Activated CD4-positive, CD25-positive, alpha-beta regulatory T cell treated with anti-CD3 and anti-CD28 coated beads, Interleukin-2, amount 50 U/mL, for 16 hours (primary cell): Measurements from ENCODE around the gene CNOT6.

Source experiments
- DNase-seq: peaks from one replicate; pipeline ENCODE4 v3.0.0-alpha.2; 2020; ENCODE audit warnings: low read depth, low spot score

The CNOT6 gene

DNA sequence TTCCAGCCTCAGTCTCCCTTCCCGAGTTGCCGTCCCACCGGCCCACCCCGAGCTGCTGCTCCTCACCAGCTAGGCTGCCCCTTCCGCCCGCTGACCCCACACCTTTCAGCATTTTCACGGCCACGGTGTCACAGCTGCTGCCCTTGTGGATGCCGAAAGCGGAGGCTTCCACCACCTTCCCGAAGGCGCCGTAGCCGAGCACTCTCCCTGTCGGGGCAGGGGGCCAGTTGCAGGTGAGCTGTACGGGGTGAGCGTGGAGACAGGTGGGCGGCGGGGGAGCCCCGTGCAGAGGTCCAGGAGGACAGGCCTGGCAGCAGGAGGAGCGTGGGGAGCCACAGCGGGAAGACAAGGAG is 125.4 kb downstream of the CNOT6 start:
- no peak for DNase-seq

GRCh38 chr5:180620014-180620413 is 125.8 kb downstream of the CNOT6 start:
- DNase-seq = no peak

DNA sequence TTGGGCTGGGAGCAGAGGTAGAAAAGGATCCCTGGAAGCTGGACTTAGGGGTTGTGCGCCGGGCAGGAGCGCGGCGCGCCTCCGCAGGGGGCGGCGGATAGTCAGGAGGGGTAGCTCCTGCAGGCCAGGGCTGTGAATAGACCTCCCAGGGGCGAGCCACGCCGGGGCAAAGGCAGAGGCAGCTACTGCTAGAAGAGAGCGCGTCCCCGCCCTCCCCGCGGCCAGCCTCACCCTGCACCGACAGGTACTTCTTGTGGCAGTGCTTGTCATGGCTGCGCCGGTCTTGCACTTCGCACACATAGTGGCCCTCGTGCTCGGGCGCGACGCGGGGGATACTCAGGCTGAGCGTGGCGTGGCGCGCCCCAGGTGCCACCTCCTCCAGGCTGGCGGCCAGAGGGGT is 127.1 kb downstream of the CNOT6 start:
- DNase-seq = no peak

DNA sequence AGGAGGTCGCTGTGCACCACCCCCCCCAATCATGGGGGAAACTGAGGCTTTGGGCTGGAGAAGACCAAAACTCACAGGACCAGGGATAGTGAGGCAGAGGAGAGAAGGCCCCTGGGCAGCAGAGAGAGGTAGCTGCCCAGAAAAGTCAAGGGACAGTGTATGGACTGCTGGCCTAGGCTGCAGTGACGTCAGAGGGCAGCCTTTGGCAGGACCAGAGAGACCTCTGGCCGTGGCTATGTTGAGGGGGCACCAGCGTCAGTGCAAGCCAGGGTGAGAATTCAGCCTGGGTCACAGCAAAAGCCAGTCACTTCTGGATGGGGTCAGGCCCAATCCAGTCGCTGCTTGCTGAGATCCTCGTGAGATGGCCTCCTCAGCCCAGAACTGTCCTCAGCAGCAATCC is 128.7 kb downstream of the CNOT6 start:
- DNase-seq = no peak

- no peak for DNase-seq
Observed at GRCh38 chr5:180623411-180623834, 129.2 kb downstream of the CNOT6 start.

DNA sequence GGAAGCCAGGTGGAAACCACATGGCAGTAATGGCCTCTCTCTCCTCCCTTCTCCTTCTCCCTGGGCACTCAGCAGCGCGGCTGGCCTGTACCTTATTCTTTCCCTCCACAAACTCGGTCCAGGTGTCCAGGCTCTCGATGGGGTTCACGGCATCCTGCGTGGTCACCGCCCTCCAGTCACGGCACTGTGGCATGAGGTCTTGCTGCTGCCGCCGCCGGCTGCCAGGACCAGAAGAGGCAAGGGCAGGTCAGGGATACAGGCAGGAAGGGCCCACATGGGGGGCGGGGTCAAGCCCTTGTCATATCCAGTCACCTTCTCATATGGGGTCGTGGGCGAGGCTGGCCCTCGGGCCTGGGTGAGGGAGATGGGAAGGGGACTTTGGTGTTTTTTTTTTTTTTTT is 129.7 kb downstream of the CNOT6 start:
- no peak for DNase-seq

- DNase-seq = no peak
Observed at GRCh38 chr5:180624587-180624986, 130.4 kb downstream of the CNOT6 start.

DNA sequence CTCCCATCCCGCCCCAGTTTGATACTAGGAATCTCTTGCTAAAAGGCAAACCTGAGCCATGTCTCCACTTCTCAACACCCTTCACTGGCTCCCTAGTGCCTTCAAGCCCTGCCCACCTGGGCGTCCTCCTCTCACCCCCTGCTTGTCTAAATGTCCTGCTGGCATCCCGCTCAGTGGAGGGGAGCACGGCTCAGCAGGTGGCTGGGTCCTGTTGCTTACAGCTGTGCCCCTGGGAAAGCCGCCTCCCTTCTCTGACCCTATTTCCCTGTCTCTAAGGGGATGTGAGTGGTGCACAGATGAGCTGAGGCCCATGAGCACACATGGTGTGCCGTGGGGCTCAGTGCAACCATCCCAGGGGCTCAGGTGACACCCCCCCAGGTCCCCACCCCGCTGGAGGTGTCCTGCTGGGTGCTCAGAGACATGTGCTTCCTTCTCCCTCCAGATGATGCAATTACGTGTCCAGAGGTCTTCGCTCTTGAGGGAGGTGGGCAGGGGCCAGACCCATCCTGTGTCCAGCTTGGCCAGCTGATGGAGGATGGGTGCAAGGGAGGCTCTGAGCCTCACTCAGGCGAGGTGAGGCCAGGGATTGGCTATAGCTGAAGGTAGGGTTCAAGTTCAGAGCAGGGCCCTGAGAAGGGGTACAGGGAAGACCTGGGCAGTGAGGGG is 131.1 kb downstream of the CNOT6 start:
- no peak for DNase-seq

GRCh38 chr5:180625791-180626660 is 131.8 kb downstream of the CNOT6 start:
- no peak for DNase-seq

DNA sequence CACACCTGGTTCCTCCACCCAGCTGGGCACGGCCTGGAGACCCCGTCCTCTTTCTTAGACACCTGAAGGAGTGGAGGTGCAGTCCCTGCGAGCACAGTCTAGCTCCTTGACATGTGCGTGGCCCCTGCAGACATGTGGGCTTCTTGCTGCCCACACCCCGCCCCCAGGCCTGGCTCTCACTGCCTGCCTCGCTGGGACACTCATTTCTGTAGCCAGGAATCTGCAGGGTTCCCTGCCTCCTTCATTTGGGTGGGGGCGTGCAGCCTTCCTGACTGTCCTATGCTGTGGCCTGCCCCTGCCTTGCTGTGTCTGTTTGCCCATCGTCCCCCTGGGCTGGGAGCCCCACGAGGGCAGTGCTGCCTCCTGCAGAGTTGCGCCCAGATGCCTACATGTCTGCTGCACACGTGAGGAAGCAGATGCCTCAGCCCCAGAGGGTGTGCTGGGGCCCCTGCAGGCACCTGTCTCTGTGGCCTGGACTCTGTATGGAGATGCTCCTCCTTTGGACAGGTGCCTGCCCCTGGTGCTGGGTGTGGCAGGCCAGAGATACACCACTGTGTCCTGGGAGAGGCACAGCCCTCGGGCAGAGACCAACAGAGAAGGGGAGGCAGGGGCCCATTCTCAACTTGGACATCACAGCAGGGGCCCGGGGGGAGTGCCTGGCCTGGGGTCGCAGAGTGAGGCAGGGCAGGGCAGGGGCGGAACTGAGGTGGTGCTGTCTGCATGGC is 132.6 kb downstream of the CNOT6 start:
- no peak for DNase-seq

DNA sequence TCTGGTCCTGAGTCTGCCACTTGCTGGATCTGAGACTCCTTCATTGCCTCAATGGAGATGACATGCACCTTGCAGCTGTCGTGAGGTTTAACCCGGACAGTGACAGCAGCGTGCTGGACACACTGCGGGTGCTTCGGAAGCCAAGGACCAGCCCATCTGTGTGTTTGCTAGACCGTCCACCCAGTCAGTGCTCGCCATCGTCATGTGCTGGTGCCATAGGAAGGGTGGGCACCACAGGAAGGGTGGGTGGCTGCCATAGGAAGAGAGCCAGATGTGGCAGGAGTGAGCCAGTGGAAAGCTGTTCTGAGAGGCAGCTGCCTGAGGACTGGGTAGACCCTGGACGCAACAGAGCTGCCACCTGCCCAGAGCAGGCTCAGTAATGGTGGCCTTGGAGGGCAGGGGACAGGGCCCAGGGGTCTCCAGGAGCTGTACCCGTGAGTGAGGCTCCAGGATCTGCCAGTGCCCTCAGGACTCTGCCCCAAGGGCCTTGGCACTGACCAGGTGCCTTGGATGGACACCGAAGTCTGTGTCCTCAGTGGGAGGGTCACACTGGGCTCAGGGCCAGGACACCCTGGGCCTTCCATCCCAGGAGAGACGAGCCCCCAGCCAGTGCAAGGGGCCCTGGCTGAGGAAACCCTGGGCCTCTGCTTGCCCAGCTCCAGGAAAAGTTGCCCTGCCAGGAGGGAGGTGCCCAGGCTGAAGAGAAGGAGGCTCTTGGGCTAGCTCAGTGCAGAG is 133.4 kb downstream of the CNOT6 start:
- DNase-seq = no peak
